HG03103 (cell line): ENCODE measurements around the gene PCDHGB2.
"Not testable (repeated sequence)": the region's sequence is repeated elsewhere in the genome, so short reads cannot be mapped to it uniquely, and the experiment has no call there.

Experiments
- ATAC-seq: cut with Tn5 transposase; IDR thresholded peaks from one replicate; pipeline ENCODE4 v1.9.1; 2021; ENCODE audit warnings: low read depth; ENCODE audit not compliant: unreplicated experiment

The PCDHGB2 gene

DNA sequence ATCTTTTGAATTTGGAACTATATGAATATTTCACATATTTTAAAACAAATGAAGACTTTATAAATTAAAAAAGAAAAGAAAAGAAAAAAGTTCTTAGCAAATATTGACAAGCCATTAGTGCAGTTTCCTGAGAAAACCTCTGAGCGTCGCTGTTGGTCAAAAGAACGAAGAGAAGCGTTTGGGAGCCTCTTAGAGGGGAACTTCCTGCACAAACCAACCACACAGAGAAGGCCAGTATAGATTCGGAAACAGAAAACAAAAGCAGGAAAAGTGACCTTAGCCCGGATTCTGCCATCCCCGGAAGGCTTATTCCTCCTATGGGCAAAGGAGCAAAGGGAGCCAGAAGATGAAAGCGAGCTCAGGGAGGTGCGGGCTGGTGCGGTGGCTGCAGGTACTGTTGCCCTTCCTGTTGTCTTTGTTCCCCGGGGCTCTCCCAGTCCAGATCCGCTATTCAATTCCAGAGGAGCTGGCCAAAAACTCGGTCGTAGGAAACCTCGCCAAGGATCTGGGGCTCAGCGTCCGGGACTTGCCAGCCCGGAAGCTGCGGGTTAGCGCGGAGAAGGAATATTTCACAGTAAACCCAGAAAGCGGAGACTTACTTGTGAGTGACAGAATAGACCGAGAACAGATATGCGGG, at the start of gene PCDHGB2:
PCDHGB2 (plus strand) TSS at position 205 of the 637 bp plus-strand sequence; CDS start at position 347, 142 bp downstream.
- ATAC-seq, result no peak

DNA sequence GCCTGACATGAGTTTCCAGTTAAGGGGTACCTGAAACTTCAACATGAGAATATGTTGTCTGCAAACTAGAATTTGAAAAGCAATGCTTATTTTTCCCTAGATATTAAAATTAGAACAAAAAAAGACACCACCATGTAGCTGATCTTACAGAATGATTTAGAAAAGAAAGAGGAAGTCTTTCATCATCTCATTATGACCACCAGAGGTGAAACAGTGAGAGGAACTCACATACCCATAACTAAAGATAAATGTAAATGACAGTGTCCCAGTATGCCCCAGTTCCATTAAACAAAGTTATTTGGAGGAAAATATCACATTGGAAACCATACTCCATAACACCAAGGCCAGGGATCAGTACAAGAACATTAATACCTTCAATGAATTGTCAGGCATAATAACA, 46.1 kb upstream of the PCDHGB2 start:
- ATAC-seq, result no peak

- not testable (repeated sequence) for ATAC-seq
Observed at GRCh38 chr5:141316963-141317362, 42.8 kb upstream of the PCDHGB2 start.

- ATAC-seq, result no peak
Observed at GRCh38 chr5:141319202-141319601, 40.6 kb upstream of the PCDHGB2 start.

DNA sequence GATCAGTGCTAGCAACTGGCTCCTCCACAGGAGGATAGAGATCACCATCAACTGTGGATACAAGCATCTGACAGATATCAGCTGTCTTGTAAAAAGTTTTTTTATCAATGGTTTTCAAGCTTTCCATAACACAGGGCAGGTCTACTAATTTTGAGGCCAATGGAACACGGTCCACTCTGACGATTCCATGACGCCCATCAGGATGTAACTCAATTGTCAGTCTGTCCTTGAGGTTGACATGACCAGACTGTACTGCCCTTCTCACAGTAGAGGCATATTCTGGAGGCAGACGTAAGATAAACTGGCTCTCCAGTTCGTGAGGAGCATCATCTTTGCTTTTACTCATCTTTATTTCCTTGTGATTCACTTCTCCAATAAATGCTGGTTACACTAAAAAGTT, 40.1 kb upstream of the PCDHGB2 start:
- no peak for ATAC-seq

DNA sequence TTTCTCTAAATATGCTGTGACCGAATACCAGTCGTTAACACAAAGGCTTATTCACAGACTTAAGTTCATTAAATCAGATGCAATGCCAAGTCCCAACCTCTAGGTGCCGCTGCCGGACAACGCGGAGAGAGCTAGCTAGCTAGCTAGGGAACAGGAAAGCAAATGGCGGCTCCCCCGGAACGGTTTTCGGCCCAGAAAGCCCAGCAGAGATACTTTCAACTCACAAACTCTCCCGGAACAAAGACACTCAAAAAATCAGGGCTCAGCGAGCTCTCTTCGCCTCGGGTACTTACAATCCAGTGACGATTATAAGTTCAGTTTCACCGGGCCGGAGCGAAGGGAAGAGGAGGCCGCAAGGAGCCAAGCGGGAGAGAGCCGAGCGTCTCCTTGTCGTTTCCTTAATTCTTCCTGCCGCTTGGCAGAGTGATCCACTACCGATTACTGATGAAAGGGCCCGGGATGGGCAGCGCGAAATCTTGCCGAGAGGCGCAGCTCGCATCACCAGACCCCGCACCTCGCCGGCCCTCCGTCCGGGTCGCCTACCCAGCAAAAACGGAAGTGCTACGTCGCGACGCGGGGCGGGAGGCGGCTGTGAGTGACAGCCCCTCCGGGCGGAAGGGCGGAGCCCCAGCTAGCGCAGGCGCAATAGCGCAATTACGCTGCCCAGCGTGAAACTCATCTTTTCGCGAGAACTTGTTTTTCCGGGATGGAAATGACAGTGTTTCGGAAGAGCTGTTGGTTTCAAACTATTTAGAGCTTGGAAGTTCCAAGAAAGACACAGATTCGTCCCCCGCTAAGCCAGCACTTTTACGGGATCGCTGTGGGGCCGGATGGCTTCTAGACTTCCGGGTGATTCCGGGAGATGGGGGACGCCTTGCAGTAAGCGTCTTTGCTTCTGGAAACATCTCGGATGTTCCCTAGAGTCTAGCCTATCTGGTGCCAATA, 39.3 kb upstream of the PCDHGB2 start, which contains the start of gene TAF7:
TAF7 (minus strand) TSS at position 560 of the 945 bp plus-strand sequence. CDS start 740 bp downstream, outside the sequence.
- peak; percentile 90 for ATAC-seq

DNA sequence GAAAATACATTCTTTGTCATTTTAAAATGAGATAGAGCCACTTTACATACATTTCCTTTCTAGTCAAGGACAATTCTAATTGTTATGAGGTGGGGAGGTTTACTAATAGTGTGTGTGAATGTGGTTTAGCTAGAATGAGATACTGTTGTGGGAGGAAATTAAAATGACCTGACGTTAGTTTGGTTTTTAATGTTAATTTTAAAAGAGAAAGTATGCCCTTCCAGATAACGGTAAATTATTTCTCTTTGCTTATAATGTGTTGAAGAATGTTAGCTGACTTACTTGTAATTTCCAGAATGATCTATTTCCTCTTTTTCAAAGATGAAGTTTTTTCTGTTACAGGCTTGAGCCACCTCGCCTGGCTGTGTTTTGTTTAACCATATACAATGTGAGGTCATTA, 37.5 kb upstream of the PCDHGB2 start:
- no peak for ATAC-seq

DNA sequence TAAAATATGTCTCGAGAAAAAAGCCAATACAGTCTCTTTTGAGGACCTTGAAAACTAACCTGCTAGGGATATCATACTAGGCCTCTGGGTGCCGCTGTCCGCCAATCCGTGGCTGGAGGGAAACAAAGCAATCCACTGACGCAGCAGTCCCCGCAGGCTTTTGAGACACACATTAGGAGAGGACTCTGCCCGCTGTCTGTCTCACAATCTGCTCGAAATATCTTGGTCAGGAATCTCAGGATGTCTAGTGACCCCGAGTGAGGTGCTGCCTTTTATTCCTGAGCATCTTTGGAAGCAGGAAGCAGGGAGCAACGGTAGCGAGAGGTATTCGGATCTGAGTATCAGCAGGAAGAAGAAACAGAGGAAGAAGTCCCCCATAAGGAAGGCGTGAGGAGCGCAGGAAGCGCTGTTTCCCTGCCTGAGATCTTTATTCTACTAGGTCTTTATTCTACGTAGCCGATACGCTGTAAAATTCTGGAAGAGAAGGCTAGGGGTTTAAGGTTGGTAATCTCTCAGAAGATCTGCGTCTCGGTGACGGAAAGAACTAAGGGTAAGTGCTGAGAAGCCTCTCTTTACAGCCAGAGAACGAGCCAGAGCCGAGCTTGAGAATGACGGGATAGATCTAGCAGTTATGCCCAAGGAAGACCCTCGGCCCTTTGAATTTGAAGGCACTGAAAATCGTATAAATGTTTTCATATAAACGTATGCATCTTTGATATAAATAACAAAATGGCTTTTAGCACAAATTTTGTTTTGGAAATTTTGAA, 33.5 kb upstream of the PCDHGB2 start:
- peak; percentile 89 for ATAC-seq

- ATAC-seq, result no peak
Observed at GRCh38 chr5:141328231-141328630, 31.6 kb upstream of the PCDHGB2 start.

GRCh38 chr5:141330299-141331080, 29.3 kb upstream of the PCDHGB2 start, which contains the start of gene PCDHGA1:
Gene PCDHGA1, plus strand, starts transcription at chr5:141330514.
- no peak for ATAC-seq

- not testable (repeated sequence) for ATAC-seq
Observed at GRCh38 chr5:141332571-141332970, 27.2 kb upstream of the PCDHGB2 start.

DNA sequence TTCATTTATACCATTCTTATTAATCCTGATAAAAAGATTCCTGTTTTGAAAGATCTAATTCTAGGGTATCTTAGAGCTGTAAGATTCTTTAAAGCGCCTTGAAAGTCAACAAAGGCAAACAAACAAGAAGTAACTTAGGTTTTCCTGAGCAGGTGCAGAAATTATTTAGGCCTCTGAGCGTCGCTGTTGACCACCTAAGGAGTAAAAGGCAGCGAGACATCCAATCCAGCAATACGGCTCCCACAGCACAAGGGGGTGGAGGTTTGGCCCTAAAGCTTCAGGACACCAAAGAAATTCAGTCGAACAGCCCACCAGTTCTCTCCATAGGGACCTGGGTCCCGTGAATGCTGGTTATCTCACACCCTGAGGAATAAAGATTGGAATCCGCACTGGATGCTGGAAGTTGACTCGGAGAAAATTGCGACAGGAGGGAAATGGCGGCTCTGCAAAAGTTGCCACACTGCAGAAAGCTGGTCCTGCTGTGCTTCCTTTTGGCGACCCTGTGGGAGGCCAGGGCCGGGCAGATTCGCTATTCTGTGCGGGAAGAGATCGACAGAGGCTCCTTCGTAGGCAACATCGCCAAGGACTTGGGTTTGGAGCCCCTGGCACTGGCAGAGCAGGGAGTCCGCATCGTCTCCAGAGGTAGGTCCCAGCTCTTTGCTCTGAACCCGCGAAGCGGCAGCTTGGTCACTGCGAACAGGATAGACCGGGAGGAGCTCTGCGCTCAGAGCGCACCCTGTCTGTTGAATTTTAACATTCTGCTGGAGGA, 21.1 kb upstream of the PCDHGB2 start, which contains the start of gene PCDHGA2:
PCDHGA2 (plus strand) TSS at position 223 of the 769 bp plus-strand sequence.
- no peak for ATAC-seq

DNA sequence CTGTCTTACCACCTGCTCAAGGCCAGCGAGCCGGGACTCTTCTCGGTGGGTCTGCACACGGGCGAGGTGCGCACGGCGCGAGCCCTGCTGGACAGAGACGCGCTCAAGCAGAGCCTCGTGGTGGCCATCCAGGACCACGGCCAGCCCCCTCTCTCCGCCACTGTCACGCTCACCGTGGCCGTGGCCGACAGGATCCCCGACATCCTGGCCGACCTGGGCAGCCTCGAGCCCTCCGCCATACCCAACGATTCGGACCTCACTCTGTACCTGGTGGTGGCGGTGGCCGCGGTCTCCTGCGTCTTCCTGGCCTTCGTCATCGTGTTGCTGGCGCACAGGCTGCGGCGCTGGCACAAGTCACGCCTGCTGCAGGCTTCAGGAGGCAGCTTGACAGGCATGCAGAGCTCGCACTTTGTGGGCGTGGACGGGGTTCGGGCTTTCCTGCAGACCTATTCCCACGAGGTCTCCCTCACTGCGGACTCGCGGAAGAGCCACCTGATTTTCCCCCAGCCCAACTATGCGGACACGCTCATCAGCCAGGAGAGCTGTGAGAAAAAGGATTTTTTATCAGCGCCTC, 18.9 kb upstream of the PCDHGB2 start:
- not testable (repeated sequence) for ATAC-seq

- no peak for ATAC-seq
Observed at GRCh38 chr5:141342773-141343172, 17.0 kb upstream of the PCDHGB2 start.

DNA sequence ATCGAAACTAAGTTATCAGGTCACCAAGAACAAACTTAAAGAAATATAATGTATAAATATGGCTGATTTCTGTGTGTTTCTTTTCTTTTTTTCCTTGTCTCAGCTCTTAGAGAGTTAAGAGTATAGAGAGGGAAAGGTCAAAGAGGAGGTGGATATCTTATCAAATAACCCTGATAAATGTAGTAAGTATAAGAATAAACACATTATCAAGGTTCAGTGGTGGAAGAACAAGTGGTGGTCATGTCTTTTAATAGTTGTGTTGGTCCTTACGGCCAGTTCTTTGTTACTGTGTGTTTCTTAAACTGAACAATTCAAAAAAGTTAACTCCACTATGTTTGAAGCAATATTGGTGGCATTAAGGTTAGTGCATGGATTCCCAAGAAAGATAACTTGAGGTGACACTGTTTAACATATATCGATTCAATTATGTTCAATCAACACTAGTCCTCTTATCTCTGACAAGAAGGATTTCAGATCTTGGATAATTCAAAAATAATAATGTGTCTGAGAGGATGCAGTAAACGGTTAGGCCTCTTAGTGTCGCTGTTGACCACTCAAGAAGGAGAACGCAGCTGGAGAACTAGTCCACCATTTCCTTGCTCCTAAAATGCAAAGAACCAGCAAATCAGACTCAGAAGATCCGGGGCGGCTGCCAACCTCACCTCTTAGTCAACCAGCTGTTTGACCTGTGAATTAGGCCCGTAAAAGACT, 16.4 kb upstream of the PCDHGB2 start, which contains the start of gene PCDHGA3:
PCDHGA3 (plus strand) TSS at position 588 of the 711 bp plus-strand sequence. CDS start 205 bp downstream, outside the sequence.
- no peak for ATAC-seq

DNA sequence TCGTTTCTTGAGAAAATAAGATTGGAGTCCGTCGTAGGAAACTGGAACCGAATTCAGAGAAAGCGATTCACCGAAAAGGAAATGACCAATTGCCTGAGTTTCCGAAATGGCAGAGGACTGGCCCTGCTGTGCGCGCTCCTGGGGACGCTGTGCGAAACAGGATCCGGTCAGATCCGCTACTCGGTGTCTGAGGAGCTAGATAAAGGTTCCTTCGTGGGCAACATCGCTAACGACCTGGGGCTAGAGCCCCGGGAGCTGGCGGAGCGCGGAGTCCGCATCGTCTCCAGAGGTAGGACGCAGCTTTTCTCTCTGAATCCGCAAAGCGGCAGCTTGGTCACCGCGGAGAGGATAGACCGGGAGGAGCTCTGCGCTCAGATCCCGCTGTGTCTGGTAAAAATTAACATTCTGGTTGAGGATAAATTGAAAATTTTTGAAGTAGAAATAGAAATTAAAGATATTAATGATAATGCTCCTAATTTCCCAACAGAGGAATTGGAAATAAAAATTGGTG, 15.8 kb upstream of the PCDHGB2 start:
- no peak for ATAC-seq

- ATAC-seq, result no peak
Observed at GRCh38 chr5:141345327-141345726, 14.5 kb upstream of the PCDHGB2 start.

DNA sequence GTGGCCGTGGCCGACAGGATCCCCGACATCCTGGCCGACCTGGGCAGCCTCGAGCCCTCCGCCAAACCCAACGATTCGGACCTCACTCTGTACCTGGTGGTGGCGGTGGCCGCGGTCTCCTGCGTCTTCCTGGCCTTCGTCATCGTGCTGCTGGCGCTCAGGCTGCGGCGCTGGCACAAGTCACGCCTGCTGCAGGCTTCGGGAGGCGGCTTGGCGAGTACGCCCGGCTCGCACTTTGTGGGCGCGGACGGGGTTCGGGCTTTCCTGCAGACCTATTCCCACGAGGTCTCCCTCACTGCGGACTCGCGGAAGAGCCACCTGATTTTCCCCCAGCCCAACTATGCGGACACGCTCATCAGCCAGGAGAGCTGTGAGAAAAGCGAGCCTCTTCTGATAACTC, 13.8 kb upstream of the PCDHGB2 start:
- ATAC-seq, result not testable (repeated sequence)
